CD4-positive, CD25-positive, alpha-beta regulatory T cell (primary cell): Measurements from ENCODE around the gene NRM. TPM values are rescaled to one million over a fixed set of nuclear protein-coding genes. Genes with fewer than 3 reads are reported as not detected.

ENCODE experiments used
- polyA plus RNA-seq, 4 donors: library from polyadenylated mRNA; unstranded; fragments of 300-500 nt; fragmentation: Illumina TruSeq; gene quantifications; one replicate each; pipeline ENCODE4 v1.2.3, GENCODE V29; 2021
- total RNA-seq: library from RNA; stranded (reverse); gene quantifications from one replicate; pipeline ENCODE4 v1.2.3, GENCODE V29; 2022

Gene NRM
- total and polyA plus RNA-seq, 5 donors from 2014 or later = 7.5 to 17.7 (median 9.0) TPM

Other genes starting within 250 kb of the NRM start
- gene HLA-E, start 201.5 kb downstream of the NRM start, total RNA-seq = 1,662 TPM
- 1,000 to 10,000 TPM; 2,373 to 2,677 (median 2,539) TPM for gene HLA-E, start 201.5 kb downstream of the NRM start, polyA plus RNA-seq
- gene GNL1, start 134.5 kb downstream of the NRM start, total RNA-seq = 189 TPM
- 10 to 100 TPM; 36.6 to 41.7 (median 37.6) TPM for gene GNL1, start 134.5 kb downstream of the NRM start, polyA plus RNA-seq
- gene PRR3, start 133.7 kb downstream of the NRM start, total RNA-seq = 12.0 TPM
- 10 to 100 TPM in 1 of 4 donors, 1 to 10 TPM in 3; 4.9 to 10.1 (median 7.7) TPM for gene PRR3, start 133.7 kb downstream of the NRM start, polyA plus RNA-seq
- 113 TPM for gene ABCF1, start 119.5 kb downstream of the NRM start, total RNA-seq
- gene ABCF1, start 119.5 kb downstream of the NRM start, polyA plus RNA-seq = 10 to 100 TPM; 14.3 to 25.3 (median 16.4) TPM
- gene PPP1R10, start 73.7 kb downstream of the NRM start, total RNA-seq = 164 TPM
- gene PPP1R10, start 73.7 kb downstream of the NRM start, polyA plus RNA-seq = 10 to 100 TPM; 18.0 to 22.9 (median 19.7) TPM
- gene MRPS18B, start 73.1 kb downstream of the NRM start, total RNA-seq = 19.0 TPM
- gene MRPS18B, start 73.1 kb downstream of the NRM start, polyA plus RNA-seq = 100 to 1,000 TPM; 121 to 165 (median 151) TPM
- 7.2 TPM for gene ATAT1, start 64.1 kb downstream of the NRM start, total RNA-seq
- gene ATAT1, start 64.1 kb downstream of the NRM start, polyA plus RNA-seq = under 1 TPM; 0.27 to 0.89 (median 0.53) TPM
- gene C6orf136, start 43.9 kb downstream of the NRM start, total RNA-seq = 24.4 TPM
- 10 to 100 TPM in 2 of 4 donors, 1 to 10 TPM in 2; 7.5 to 19.7 (median 10.9) TPM for gene C6orf136, start 43.9 kb downstream of the NRM start, polyA plus RNA-seq
- gene DHX16, start 18.0 kb downstream of the NRM start, total RNA-seq = 33.8 TPM
- gene DHX16, start 18.0 kb downstream of the NRM start, polyA plus RNA-seq = 10 to 100 TPM; 13.2 to 25.3 (median 16.7) TPM
- gene PPP1R18, start 4.3 kb downstream of the NRM start, total RNA-seq = 164 TPM
- gene PPP1R18, start 4.3 kb downstream of the NRM start, polyA plus RNA-seq = 100 to 1,000 TPM; 110 to 159 (median 119) TPM
- gene MDC1, start 26.3 kb upstream of the NRM start, total RNA-seq = 32.7 TPM
- gene MDC1, start 26.3 kb upstream of the NRM start, polyA plus RNA-seq = 1 to 10 TPM; 1.2 to 5.0 (median 3.7) TPM
- 119 TPM for gene TUBB, start 29.4 kb upstream of the NRM start, total RNA-seq
- gene TUBB, start 29.4 kb upstream of the NRM start, polyA plus RNA-seq = 100 to 1,000 TPM; 125 to 158 (median 138) TPM
- gene FLOT1, start 51.7 kb upstream of the NRM start, total RNA-seq = 25.3 TPM
- gene FLOT1, start 51.7 kb upstream of the NRM start, polyA plus RNA-seq = 10 to 100 TPM; 30.5 to 63.2 (median 48.1) TPM
- 5.1 TPM for gene IER3, start 53.6 kb upstream of the NRM start, total RNA-seq
- gene IER3, start 53.6 kb upstream of the NRM start, polyA plus RNA-seq = 1 to 10 TPM in 3 of 4 donors, under 1 TPM in 1; 0.38 to 2.2 (median 1.4) TPM
- gene DDR1, start 193.5 kb upstream of the NRM start, total RNA-seq = 5.0 TPM
- 1 to 10 TPM; 1.2 to 3.5 (median 1.9) TPM for gene DDR1, start 193.5 kb upstream of the NRM start, polyA plus RNA-seq
- gene GTF2H4, start 217.2 kb upstream of the NRM start, total RNA-seq = 15.5 TPM
- 1 to 10 TPM; 6.8 to 7.8 (median 7.0) TPM for gene GTF2H4, start 217.2 kb upstream of the NRM start, polyA plus RNA-seq
- 19.8 TPM for gene VARS2, start 223.3 kb upstream of the NRM start, total RNA-seq
- 10 to 100 TPM; 12.9 to 20.7 (median 15.9) TPM for gene VARS2, start 223.3 kb upstream of the NRM start, polyA plus RNA-seq
- not detected for gene SFTA2, start 241.2 kb upstream of the NRM start, total RNA-seq
- under 1 TPM in 2 of 4 donors, not detected in 2; 0.25 to 0.32 TPM for gene SFTA2, start 241.2 kb upstream of the NRM start, polyA plus RNA-seq
- gene MUCL3, start 250.0 kb upstream of the NRM start, total RNA-seq = not detected
- gene MUCL3, start 250.0 kb upstream of the NRM start, polyA plus RNA-seq = not detected